HepG2 (cell line): ENCODE measurements around the gene RELB. TPM values are rescaled to one million over a fixed set of nuclear protein-coding genes. Genes with fewer than 3 reads are reported as not detected.
A peak's percentile ranks its signal among the peaks of the same experiment; 100 is the strongest.

Experiments
- ADNP ChIP-seq: sonication (generic); formaldehyde crosslinking; IDR thresholded peaks from 2 replicates; pipeline ENCODE4 v1.4.0; 2020; ENCODE audit warnings: missing genetic modification reagents
- DR1 ChIP-seq: sonication (generic); formaldehyde crosslinking; IDR thresholded peaks from 2 replicates; pipeline ENCODE4 v1.8.0; 2021; ENCODE audit warnings: mild to moderate bottlenecking, missing genetic modification reagents, inconsistent platforms
- GABPA ChIP-seq, 2 experiments: IDR thresholded peaks; 2 replicates each; pipeline ENCODE4 v1.6.1; 2011 to 2016; ENCODE audit warnings: low read depth in 2 of 2, low read length in 1 of 2, missing biosample characterization in 1 of 2, missing genetic modification characterization in 1 of 2
- ISX ChIP-seq: sonication (generic); formaldehyde crosslinking; conservative IDR thresholded peaks from 2 replicates; pipeline ENCODE4 v1.5.0; 2020; ENCODE audit warnings: missing genetic modification reagents
- KDM1A ChIP-seq: IDR thresholded peaks from 2 replicates; pipeline ENCODE4 v1.6.1; 2016; ENCODE audit warnings: missing compliant biosample characterization
- KLF11 ChIP-seq: IDR thresholded peaks from 2 replicates; pipeline ENCODE4 v1.6.1; 2016; ENCODE audit warnings: missing compliant biosample characterization
- KLF13 ChIP-seq: sonication (generic); formaldehyde crosslinking; IDR thresholded peaks from 2 replicates; pipeline ENCODE4 v1.4.0; 2020; ENCODE audit warnings: mild to moderate bottlenecking, missing genetic modification reagents
- NR2F2 ChIP-seq: IDR thresholded peaks from 2 replicates; pipeline ENCODE4 v1.6.1; 2012; ENCODE audit warnings: low read depth, inconsistent platforms, borderline replicate concordance
- POLR2G ChIP-seq: fragments of 200-400 bp; formaldehyde crosslinking; IDR thresholded peaks from 2 replicates; pipeline ENCODE4 v1.6.1; 2018; ENCODE audit warnings: mild to moderate bottlenecking, low read depth, low read length, moderate library complexity
- RNF2 ChIP-seq: fragments of 450-650 bp; conservative IDR thresholded peaks from 2 replicates; pipeline ENCODE4 v1.6.1; 2016; ENCODE audit warnings: low read depth
- SMARCE1 ChIP-seq: fragments of 450-650 bp; IDR thresholded peaks from 2 replicates; pipeline ENCODE4 v1.6.1; 2017; ENCODE audit warnings: borderline replicate concordance
- ZBTB7B ChIP-seq: sonication (generic); formaldehyde crosslinking; IDR thresholded peaks from 2 replicates; pipeline ENCODE4 v1.4.0; 2020; ENCODE audit warnings: missing genetic modification reagents
- ZMYM4 ChIP-seq: sonication (generic); formaldehyde crosslinking; IDR thresholded peaks from 2 replicates; pipeline ENCODE4 v1.8.1; 2023; ENCODE audit warnings: mild to moderate bottlenecking, missing genetic modification reagents
- ZNF121 ChIP-seq: sonication (generic); formaldehyde crosslinking; IDR thresholded peaks from 2 replicates; pipeline ENCODE4 v1.5.0; 2020; ENCODE audit warnings: mild to moderate bottlenecking, missing genetic modification reagents
- ZNF143 ChIP-seq: sonication (generic); formaldehyde crosslinking; IDR thresholded peaks from 2 replicates; pipeline ENCODE4 v1.4.0; 2020; ENCODE audit warnings: missing genetic modification reagents
- ZNF30 ChIP-seq: sonication (generic); formaldehyde crosslinking; IDR thresholded peaks from 2 replicates; pipeline ENCODE4 v1.5.0; 2020; ENCODE audit warnings: mild to moderate bottlenecking, missing genetic modification reagents
- ZNF337 ChIP-seq: sonication (generic); formaldehyde crosslinking; IDR thresholded peaks from 2 replicates; pipeline ENCODE4 v1.5.1; 2020; ENCODE audit warnings: missing genetic modification reagents, low read depth, mild to moderate bottlenecking, borderline replicate concordance
- ZNF430 ChIP-seq: sonication (generic); formaldehyde crosslinking; IDR thresholded peaks from 2 replicates; pipeline ENCODE4 v1.9.0; 2021; ENCODE audit warnings: mild to moderate bottlenecking, missing genetic modification reagents
- ZNF678 ChIP-seq: sonication (generic); formaldehyde crosslinking; IDR thresholded peaks from 2 replicates; pipeline ENCODE4 v1.4.0; 2020; ENCODE audit warnings: mild to moderate bottlenecking, missing genetic modification reagents
- polyA plus RNA-seq, 8 experiments: library from polyadenylated mRNA; depleted of rRNA in 3 of 8; stranded (reverse) in 7 of 8; unstranded in 1 of 8; fragments of >200 nt; fragmentation: Illumina TruSeq in 4 of 8; extraction: Trizol in 4 of 8; gene quantifications; 2 replicates each; pipeline versions ENCODE4 v1.2.1 to v1.2.3, GENCODE V29; 2011 to 2016; ENCODE audit warnings: low read depth in 4 of 8, missing spikeins in 1 of 8, mixed read lengths in 1 of 8; ENCODE audit not compliant: insufficient read depth in 1 of 8
- total RNA-seq, 5 experiments: library from RNA; depleted of rRNA; stranded (reverse); fragments of >200 nt; fragmentation: Illumina TruSeq; extraction: Trizol; gene quantifications; 2 replicates each; pipeline ENCODE4 v1.2.3, GENCODE V29; 2016; ENCODE audit warnings: low read depth in 1 of 5
- TF ChIP-seq, protein P1 (sequence below): sonication (generic); formaldehyde crosslinking; IDR thresholded peaks from 2 replicates; pipeline ENCODE4 v1.4.0; 2020; ENCODE audit warnings: mild to moderate bottlenecking, missing genetic modification reagents
- TF ChIP-seq, protein P2 (sequence below): sonication (generic); formaldehyde crosslinking; IDR thresholded peaks from 2 replicates; pipeline ENCODE4 v1.5.0; 2020; ENCODE audit warnings: mild to moderate bottlenecking, missing genetic modification reagents
- TF ChIP-seq, protein P3 (sequence below): IDR thresholded peaks from 2 replicates; pipeline ENCODE4 v1.6.1; 2012; ENCODE audit warnings: low read depth, low read length, improper control_type of control experiment
- TF ChIP-seq, protein P4 (sequence below): sonication (generic); formaldehyde crosslinking; IDR thresholded peaks from 2 replicates; pipeline ENCODE4 v1.4.0; 2020; ENCODE audit warnings: missing genetic modification reagents

Gene RELB
- total and polyA plus RNA-seq, 2 of the 13 experiments (the other 11 are each of a cell fraction or from before 2014, with no cell fraction given), result 1.9 to 3.5 TPM

DNA sequence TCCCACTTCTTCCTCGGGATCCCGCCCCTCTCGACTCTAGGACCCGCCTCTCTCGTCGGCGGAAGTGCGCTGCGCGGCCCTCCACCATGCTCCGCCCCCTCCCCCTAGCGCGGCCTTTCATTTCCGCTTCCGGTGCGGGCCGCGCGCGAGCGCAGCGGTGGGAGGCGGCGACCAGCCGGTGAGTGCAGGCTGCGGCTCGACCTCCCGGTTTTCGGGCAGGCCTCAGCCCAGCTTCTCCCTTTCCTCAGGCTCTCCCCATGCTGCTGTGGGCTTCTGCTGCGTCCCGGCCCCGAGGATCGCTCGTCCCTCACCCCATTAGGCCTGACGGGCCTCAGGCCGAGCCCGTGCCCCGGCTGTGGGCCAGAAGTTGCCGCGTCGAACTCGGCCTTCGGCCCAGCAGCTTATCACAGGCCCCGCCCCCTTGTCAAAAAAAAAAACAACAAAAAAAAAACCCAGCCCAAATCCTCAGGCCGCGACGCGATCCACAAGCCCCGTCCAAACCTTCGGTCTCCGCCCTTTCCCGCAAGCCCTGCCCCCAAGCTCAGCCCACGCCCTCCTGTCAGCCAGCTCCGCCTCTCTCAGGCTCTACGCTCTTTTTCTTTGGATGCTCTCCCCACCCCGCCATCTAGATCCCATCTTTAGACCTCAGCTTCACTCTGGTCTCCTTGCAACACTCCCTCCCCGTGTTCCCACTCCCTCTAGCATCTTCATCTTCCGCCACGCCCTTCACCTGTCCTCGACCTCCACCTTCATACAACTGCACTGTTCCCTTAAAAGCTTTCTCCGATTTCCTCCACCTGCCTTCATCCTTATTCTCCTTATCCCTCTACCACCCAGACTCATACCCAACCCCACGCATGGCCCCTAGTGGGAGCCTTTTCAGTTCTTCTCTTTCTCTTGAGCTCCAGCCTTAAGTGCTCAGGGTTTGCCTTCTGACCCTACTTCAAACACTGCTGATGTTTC, 37.9 kb downstream of the RELB start, which contains the start of gene CLASRP (continued):
- TF ChIP-seq ZNF430 (CRISPR knock-in tag) (0 out of 2 replicates have a peak, but pooled peaks have one; percentile 36), ZBTB7B (CRISPR knock-in tag) (no peak), ZNF30 (no peak), SMARCE1 (no peak), GABPA (IDR thresholded peaks at IDR 0.05; ENCODE audit: low read depth, low read length) (peak; percentile 99), GABPA (CRISPR knock-in tag; IDR thresholded peaks at IDR 0.05; ENCODE audit: low read depth) (peak; percentile 94), ZNF337 (peak; percentile 40; the same call in 1 of the 2 replicates), ADNP (CRISPR knock-in tag) (no peak), ZNF121 (CRISPR knock-in tag) (no peak), DR1 (CRISPR knock-in tag) (peak; percentile 82), KLF13 (CRISPR knock-in tag) (no peak; the same call in 1 of the 2 replicates), ZNF143 (CRISPR knock-in tag) (0 out of 2 replicates have a peak, but pooled peaks have one; percentile 24), ZMYM4 (CRISPR knock-in tag) (peak; percentile 69), POLR2G (peak; percentile 95), KDM1A (no peak), ISX (0 out of 2 replicates have a peak, but pooled peaks have one; percentile 42), KLF11 (CRISPR knock-in tag) (no peak), NR2F2 (no peak), RNF2 (no peak; the same call in 1 of the 2 replicates), ZNF678 (CRISPR knock-in tag) (no peak)
- TF ChIP-seq, protein P1, sequence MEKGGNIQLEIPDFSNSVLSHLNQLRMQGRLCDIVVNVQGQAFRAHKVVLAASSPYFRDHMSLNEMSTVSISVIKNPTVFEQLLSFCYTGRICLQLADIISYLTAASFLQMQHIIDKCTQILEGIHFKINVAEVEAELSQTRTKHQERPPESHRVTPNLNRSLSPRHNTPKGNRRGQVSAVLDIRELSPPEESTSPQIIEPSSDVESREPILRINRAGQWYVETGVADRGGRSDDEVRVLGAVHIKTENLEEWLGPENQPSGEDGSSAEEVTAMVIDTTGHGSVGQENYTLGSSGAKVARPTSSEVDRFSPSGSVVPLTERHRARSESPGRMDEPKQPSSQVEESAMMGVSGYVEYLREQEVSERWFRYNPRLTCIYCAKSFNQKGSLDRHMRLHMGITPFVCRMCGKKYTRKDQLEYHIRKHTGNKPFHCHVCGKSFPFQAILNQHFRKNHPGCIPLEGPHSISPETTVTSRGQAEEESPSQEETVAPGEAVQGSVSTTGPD (CRISPR knock-in tag), result no peak
- TF ChIP-seq, protein P2, sequence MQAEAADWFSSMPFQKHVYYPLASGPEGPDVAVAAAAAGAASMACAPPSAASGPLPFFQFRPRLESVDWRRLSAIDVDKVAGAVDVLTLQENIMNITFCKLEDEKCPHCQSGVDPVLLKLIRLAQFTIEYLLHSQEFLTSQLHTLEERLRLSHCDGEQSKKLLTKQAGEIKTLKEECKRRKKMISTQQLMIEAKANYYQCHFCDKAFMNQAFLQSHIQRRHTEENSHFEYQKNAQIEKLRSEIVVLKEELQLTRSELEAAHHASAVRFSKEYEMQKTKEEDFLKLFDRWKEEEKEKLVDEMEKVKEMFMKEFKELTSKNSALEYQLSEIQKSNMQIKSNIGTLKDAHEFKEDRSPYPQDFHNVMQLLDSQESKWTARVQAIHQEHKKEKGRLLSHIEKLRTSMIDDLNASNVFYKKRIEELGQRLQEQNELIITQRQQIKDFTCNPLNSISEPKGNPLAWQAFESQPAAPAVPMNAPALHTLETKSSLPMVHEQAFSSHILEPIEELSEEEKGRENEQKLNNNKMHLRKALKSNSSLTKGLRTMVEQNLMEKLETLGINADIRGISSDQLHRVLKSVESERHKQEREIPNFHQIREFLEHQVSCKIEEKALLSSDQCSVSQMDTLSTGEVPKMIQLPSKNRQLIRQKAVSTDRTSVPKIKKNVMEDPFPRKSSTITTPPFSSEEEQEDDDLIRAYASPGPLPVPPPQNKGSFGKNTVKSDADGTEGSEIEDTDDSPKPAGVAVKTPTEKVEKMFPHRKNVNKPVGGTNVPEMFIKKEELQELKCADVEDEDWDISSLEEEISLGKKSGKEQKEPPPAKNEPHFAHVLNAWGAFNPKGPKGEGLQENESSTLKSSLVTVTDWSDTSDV, result peak; percentile 55; the same call in 1 of the 2 replicates
- TF ChIP-seq, protein P3, sequence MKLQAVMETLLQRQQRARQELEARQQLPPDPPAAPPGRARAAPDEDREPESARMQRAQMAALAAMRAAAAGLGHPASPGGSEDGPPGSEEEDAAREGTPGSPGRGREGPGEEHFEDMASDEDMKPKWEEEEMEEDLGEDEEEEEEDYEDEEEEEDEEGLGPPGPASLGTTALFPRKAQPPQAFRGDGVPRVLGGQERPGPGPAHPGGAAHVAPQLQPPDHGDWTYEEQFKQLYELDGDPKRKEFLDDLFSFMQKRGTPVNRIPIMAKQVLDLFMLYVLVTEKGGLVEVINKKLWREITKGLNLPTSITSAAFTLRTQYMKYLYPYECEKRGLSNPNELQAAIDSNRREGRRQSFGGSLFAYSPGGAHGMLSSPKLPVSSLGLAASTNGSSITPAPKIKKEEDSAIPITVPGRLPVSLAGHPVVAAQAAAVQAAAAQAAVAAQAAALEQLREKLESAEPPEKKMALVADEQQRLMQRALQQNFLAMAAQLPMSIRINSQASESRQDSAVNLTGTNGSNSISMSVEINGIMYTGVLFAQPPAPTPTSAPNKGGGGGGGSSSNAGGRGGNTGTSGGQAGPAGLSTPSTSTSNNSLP, result no peak
- TF ChIP-seq, protein P4, sequence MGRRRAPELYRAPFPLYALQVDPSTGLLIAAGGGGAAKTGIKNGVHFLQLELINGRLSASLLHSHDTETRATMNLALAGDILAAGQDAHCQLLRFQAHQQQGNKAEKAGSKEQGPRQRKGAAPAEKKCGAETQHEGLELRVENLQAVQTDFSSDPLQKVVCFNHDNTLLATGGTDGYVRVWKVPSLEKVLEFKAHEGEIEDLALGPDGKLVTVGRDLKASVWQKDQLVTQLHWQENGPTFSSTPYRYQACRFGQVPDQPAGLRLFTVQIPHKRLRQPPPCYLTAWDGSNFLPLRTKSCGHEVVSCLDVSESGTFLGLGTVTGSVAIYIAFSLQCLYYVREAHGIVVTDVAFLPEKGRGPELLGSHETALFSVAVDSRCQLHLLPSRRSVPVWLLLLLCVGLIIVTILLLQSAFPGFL (CRISPR knock-in tag), result 0 out of 2 replicates have a peak, but pooled peaks have one; percentile 27
